Inferior parietal cortex (tissue), 1 donor: Measurements from ENCODE around the gene CTSW.

Source experiments
- DNase-seq: peaks from one replicate; pipeline ENCODE4 v3.0.0-alpha.2; 2016; ENCODE audit errors: extremely low spot score

CTSW gene

GRCh38 chr11:65927904-65928397 is 48.3 kb downstream of the CTSW start:
- DNase-seq = no peak

DNA sequence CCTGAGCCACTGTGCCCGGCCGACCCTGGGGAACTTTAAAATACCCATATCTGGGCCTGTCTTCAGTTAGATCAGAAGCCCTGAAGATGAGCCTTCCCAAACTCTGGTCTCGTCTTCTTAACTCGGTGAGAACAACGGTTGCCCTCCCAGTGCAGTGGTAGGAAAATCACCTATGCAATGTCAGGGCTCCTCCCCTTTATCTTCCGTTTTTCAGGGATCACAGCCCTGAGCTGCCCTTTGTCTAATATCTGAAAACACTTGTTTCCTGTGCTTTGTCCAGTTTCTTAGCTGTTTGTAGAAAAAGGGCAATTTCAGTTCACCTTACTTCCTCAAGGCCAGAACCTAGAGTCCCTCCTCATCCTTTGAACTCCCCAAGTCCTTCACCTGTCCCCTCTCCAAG is 49.0 kb downstream of the CTSW start:
- no peak for DNase-seq

DNA sequence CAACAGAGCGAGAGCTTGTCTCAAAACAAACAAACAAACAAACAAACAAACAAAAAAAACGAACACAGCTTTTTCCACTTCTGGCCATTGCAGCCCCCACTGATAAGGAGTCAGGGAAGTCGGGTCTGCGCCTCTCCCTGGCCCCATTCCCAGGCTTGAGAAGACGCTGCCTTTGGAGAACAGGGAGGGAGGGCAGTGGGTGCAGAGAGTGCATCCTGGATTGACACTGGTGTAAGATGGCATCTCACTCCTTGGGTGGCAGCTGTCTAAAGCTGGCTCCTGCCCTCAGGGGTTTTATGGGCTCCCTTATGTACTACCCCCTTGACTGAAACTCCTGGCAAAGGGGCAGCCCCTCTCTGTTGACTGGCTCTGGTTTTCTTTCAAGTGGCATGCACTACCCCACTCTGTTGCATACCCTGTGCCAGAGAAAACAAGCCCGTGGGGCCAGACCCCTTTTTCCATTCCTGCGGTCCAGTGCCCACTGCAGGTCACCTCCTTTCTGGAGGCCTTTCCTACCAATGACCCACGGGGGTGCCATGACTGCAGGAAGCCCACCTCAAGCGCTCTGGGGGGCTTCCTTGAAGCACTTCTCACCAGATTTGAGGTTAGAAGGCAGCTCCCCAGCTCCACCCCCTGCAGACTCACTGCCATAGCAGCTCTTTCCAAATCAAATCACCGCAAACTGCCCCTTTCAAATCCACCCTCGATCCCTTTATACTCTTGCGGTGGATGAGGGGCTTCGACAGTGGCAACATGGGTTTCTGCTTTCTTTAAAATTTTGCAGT is 52.3 kb downstream of the CTSW start:
- no peak for DNase-seq

DNA sequence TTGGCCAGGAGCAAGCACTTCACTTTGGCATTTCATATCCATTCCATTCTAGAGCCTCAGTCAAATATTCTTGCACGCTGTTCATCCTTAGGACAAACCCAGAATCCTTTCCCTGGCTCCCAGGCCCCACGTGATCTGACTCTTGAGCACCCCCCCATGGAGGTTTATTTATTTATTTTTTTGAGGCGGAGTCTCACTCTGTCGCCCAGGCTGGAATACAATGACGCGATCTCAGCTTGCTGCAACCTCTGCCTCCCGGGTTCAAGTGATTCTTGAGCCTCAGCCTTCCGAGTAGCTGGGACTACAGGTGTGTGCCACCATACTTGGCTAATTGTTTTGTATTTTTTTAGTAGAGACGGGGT is 52.9 kb downstream of the CTSW start:
- no peak for DNase-seq
